Lung (tissue), 12 donors: ENCODE data around the gene TCEANC2. TPM values are rescaled to one million over a fixed set of nuclear protein-coding genes. Genes with fewer than 3 reads are reported as not detected.
A peak's percentile ranks its signal among the peaks of the same experiment; 100 is the strongest.

Experiments used
- ATAC-seq: fragments of 200-7000 bp; cut with Tn5 transposase; one replicate; pipeline ENCODE4 v1.9.1; 2020; ENCODE audit warnings: moderate number of reproducible peaks; ENCODE audit not compliant: insufficient read depth, low FRiP score
- DNase-seq, 3 donors: peaks; one replicate each; pipeline ENCODE4 v3.0.0-alpha.2; 2013 to 2017
- H3K27ac ChIP-seq, 2 donors: one replicate each; pipeline ENCODE4 v1.5.1; 2013; ENCODE audit warnings: mild to moderate bottlenecking in 2 of 2, moderate library complexity in 2 of 2, control low read depth in 1 of 2, inconsistent platforms in 1 of 2, low read depth in 1 of 2, low read length in 1 of 2
- H3K27me3 ChIP-seq, 3 donors: one replicate each; pipeline ENCODE4 v1.5.1; 2013; ENCODE audit warnings: low read length in 2 of 3; ENCODE audit not compliant: control insufficient read depth in 3 of 3, insufficient read depth in 3 of 3
- H3K36me3 ChIP-seq, 4 donors: one replicate each; pipeline ENCODE4 v1.5.1; 2013; ENCODE audit warnings: low read length in 4 of 4, mild to moderate bottlenecking in 1 of 4, moderate library complexity in 1 of 4; ENCODE audit not compliant: control insufficient read depth in 4 of 4, insufficient read depth in 4 of 4
- H3K4me1 ChIP-seq, 5 donors: one replicate each; pipeline ENCODE4 v1.5.1; 2013; ENCODE audit warnings: low read length in 5 of 5, mild to moderate bottlenecking in 2 of 5, moderate library complexity in 1 of 5; ENCODE audit not compliant: control insufficient read depth in 5 of 5, insufficient read depth in 5 of 5
- H3K4me3 ChIP-seq: one replicate; pipeline ENCODE4 v1.5.1; 2013; ENCODE audit warnings: mild to moderate bottlenecking, control low read depth, moderate library complexity
- H3K9ac ChIP-seq, 2 donors: one replicate each; pipeline ENCODE4 v1.5.1; 2013; ENCODE audit warnings: low read length in 2 of 2, control low read depth in 1 of 2; ENCODE audit not compliant: insufficient read depth in 1 of 2
- H3K9me3 ChIP-seq, 4 donors: one replicate each; pipeline ENCODE4 v1.5.1; 2013; ENCODE audit warnings: low read length in 3 of 4, mild to moderate bottlenecking in 1 of 4, moderate library complexity in 1 of 4; ENCODE audit not compliant: control insufficient read depth in 4 of 4, insufficient read depth in 3 of 4
- CTCF ChIP-seq: IDR thresholded peaks from 2 replicates; pipeline ENCODE4 v1.5.1; 2012; ENCODE audit warnings: mild to moderate bottlenecking; ENCODE audit errors: control extremely low read depth, extremely low read depth
- WGBS, 2 donors: extraction: QIAGEN DNeasy Blood & Tissue Kit; methylation state at CpG; one replicate each; pipeline ENCODE4 v1.1.7; 2013; 5-methylcytosine and 5-hydroxymethylcytosine counted together
- polyA plus RNA-seq, 2 donors: library from polyadenylated mRNA; stranded (reverse); fragments of 200-250 nt; gene quantifications; one replicate each; pipeline ENCODE4 v1.2.1, GENCODE V29; 2013
- total RNA-seq, 2 donors: library from RNA; depleted of rRNA in 1 of 2; stranded (reverse); fragments of >200 nt in 1 of 2; gene quantifications; one replicate each; pipeline ENCODE4 v1.2.1, GENCODE V29; 2014 to 2021
- donor health status: control.
- donor health status: control.
- donor health status: Bipolar disorder and iron deficiency.
- donor health status: healthy.
- donor health status: DM: yes; HTN: yes; CAD: no.

The TCEANC2 gene
- total and polyA plus RNA-seq, 4 donors = 1.7 to 5.3 (median 3.6) TPM

- Histone ChIP-seq H3K4me1 (peaks cover 0 to 13% (median 0%) of the 10 kb centered on the region in 5 donors), H3K27me3 (no peaks in the 10 kb centered on the region), H3K36me3 (no peaks in the 10 kb centered on the region), H3K9me3 (no peaks in the 10 kb centered on the region), H3K27ac (no peak overlapping the region), H3K9ac (no peak overlapping the region), H3K4me3 (no peak overlapping the region)
- no peak for ATAC-seq
- 74 to 84% methylated on average over 4 of the region's 4 CpGs for WGBS, 2 donors
- TF ChIP-seq CTCF = no peak
- no peak for DNase-seq
These were observed 46.9 kb upstream of the TCEANC2 start for GRCh38 chr1:54006508-54006907.

- TF ChIP-seq CTCF = no peak
- H3K4me1 ChIP-seq = peaks cover 0 to 2% (median 0%) of the 10 kb centered on the region in 5 donors
- no peak overlapping the region for H3K9ac ChIP-seq
- no peaks in the 10 kb centered on the region for H3K27me3 ChIP-seq
- WGBS, 2 donors = 89 to 90% methylated on average over 4 of the region's 4 CpGs
- ATAC-seq = no peak
- H3K9me3 ChIP-seq = no peaks in the 10 kb centered on the region
- no peak overlapping the region for H3K4me3 ChIP-seq
- DNase-seq = no peak
- no peak overlapping the region for H3K27ac ChIP-seq
- no peaks in the 10 kb centered on the region for H3K36me3 ChIP-seq
These were observed 45.8 kb upstream of the TCEANC2 start for GRCh38 chr1:54007613-54008012.

- ATAC-seq (no peak), DNase-seq (peak; percentile 6 to 32 (median 19))
- no peaks in the 10 kb centered on the region for H3K4me1 ChIP-seq
- H3K36me3 ChIP-seq = no peaks in the 10 kb centered on the region
- H3K27ac ChIP-seq = no peak overlapping the region
- H3K9me3 ChIP-seq = no peaks in the 10 kb centered on the region
- peaks cover 0 to 2% (median 0%) of the 10 kb centered on the region in 3 donors for H3K27me3 ChIP-seq
- H3K9ac ChIP-seq = no peak overlapping the region
- no peak overlapping the region for H3K4me3 ChIP-seq
- TF ChIP-seq CTCF = no peak
- WGBS, 2 donors = 69 to 77% methylated on average over 13 of the region's 13 CpGs
These were observed 44.5 kb upstream of the TCEANC2 start for GRCh38 chr1:54008876-54009275.

GRCh38 chr1:54009406-54009805, 44.0 kb upstream of the TCEANC2 start:
- DNase-seq = no peak
- H3K36me3 ChIP-seq = no peaks in the 10 kb centered on the region

More at GRCh38 chr1:54009406-54009805, 44.0 kb upstream of the TCEANC2 start:
- WGBS, 2 donors = 89 to 93% methylated on average over 4 of the region's 4 CpGs
- no peak for ATAC-seq
- no peak overlapping the region for H3K9ac ChIP-seq
- no peak for TF ChIP-seq CTCF
- H3K27me3 ChIP-seq = peaks cover 0 to 2% (median 0%) of the 10 kb centered on the region in 3 donors
- H3K27ac ChIP-seq = no peak overlapping the region
- no peak overlapping the region for H3K4me3 ChIP-seq
- no peaks in the 10 kb centered on the region for H3K4me1 ChIP-seq
- H3K9me3 ChIP-seq = no peaks in the 10 kb centered on the region
